ENCODE results near the gene ACSL4.

ACSL4 gene

DNA sequence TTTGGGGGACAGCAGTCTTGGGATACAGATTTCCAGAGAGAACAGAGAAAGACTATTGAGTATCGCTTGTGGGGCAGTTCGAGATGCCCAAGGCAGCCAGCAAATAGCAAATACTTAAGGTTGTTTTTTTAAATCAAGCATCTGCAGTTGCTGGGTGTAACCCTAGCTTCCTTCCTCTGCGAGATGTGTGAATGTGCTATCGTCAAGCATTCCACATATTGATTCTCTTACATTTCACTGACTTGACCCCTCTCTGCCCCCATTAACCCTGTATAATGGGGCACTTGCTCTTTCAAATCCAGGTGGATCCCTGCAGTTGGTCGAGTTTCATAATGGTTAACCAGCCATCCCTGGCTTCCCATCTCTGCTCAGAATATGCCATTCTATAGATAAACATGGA, 131.6 kb downstream of the ACSL4 start:
- no peak for DNase-seq (ENCODE audit: low spot score)

DNA sequence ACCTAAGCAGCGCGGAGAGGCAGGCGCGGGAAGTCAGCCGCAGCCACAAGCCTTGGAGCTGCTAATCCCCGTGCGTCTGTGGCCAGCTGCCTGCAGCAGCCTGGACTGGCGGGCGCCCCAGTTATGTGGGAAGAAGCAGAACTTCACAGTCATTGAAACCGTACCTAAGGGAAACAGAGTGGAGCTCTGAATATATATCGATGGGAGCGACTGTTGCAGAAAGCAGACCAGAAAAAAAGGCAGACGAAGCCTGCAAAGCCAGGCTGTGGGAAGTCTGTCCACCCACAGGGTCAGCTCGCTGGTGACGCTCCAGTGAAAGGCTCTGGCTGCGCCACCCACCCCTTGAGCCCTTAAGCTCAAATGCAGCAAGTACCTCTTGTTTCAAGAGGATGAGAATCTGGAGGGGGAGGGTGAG, 132.8 kb downstream of the ACSL4 start:
- peak; percentile 1 for DNase-seq (ENCODE audit: low spot score)

DNA sequence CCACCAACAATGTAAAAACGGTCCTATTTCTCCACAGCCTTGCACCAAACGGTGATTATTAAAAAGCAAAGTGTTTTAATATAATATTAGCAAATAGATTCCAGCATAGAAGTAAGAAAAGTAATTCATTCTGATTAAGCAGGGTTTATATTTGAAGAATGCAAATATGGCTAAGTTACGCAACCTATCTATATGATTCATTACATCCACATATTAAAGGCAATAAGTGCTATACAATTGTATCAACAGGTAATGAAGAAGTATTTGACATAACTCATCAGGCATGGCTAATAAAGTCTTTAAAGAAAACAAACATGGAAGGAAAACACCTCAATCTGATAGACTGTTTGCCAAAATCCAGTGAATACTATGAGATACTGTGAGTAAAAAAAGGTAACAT, 137.0 kb downstream of the ACSL4 start:
- DNase-seq (ENCODE audit: low spot score) = no peak

All from SW480 (cell line).